ENCODE measurements around the gene PRKG2.

- TF ChIP-seq POLR2A (IDR thresholded peaks at IDR 0.05) (no peak), CTCF (IDR thresholded peaks at IDR 0.05) (no peak)
Observed at GRCh38 chr4:81131563-81131962, 83.5 kb downstream of the PRKG2 start.
